Stomach (tissue), 4 donors: ENCODE measurements around the gene ACOT7.

Experiments used
- CTCF ChIP-seq, 7 experiments: fragments of 450-650 bp in 4 of 7; fragments of 200-600 bp in 3 of 7; sonication (generic) in 3 of 7; IDR thresholded peaks; one replicate each; pipeline ENCODE4 v1.5.1; 2016 to 2019; ENCODE audit warnings: antibody characterized with exemption in 7 of 7, control low read depth in 2 of 7, mild to moderate bottlenecking in 1 of 7
- POLR2A ChIP-seq, 4 donors: fragments of 450-650 bp; IDR thresholded peaks; one replicate each; pipeline ENCODE4 v1.6.1; 2016; ENCODE audit warnings: antibody characterized with exemption in 4 of 4, control low read depth in 2 of 4, mild to moderate bottlenecking in 1 of 4, moderate library complexity in 1 of 4
- POLR2AphosphoS5 ChIP-seq, 3 donors: sonication (generic); formaldehyde crosslinking; IDR thresholded peaks; one replicate each; pipeline ENCODE4 v1.6.1; 2016; ENCODE audit warnings: antibody characterized with exemption in 3 of 3

- TF ChIP-seq CTCF (IDR thresholded peaks at IDR 0.05) (no peak), POLR2AphosphoS5 (IDR thresholded peaks at IDR 0.05) (no peak), POLR2A (IDR thresholded peaks at IDR 0.05) (no peak)
These were observed 90.1 kb downstream of the ACOT7 start for GRCh38 chr1:6303397-6304012.
